Body of pancreas (tissue), 4 donors: ENCODE data around the gene ANXA6.

Source experiments
- POLR2A ChIP-seq, 3 donors: fragments of 450-650 bp; IDR thresholded peaks; one replicate each; pipeline ENCODE4 v1.6.1; 2016; ENCODE audit warnings: antibody characterized with exemption in 3 of 3, mild to moderate bottlenecking in 2 of 3
- TF ChIP-seq, protein P1 (sequence below), 7 experiments: fragments of 450-650 bp in 4 of 7; fragments of 200-600 bp in 3 of 7; sonication (generic) in 3 of 7; IDR thresholded peaks; one replicate each; pipeline ENCODE4 v1.5.1; 2016 to 2019; ENCODE audit warnings: antibody characterized with exemption in 7 of 7

DNA sequence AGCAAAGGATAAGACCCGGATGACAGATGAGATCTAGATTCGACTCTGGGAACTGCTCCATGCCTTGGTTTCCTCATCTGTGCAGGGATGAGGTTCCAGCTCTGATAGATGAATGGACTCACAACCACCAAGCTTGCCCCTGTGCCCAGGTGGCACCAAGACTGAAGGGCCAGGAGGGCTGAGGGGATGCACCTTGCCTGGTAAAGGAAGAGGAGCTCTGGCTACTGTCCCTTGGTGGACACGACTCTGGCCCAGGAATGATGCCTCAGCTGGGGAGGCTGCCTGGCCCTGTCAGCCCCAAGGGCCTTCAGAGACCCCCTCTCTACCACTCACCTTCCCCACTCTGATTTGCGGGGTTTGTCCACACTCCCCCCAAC lies 24.9 kb upstream of the ANXA6 start:
- TF ChIP-seq POLR2A (IDR thresholded peaks at IDR 0.05): no peak
- TF ChIP-seq, protein P1, sequence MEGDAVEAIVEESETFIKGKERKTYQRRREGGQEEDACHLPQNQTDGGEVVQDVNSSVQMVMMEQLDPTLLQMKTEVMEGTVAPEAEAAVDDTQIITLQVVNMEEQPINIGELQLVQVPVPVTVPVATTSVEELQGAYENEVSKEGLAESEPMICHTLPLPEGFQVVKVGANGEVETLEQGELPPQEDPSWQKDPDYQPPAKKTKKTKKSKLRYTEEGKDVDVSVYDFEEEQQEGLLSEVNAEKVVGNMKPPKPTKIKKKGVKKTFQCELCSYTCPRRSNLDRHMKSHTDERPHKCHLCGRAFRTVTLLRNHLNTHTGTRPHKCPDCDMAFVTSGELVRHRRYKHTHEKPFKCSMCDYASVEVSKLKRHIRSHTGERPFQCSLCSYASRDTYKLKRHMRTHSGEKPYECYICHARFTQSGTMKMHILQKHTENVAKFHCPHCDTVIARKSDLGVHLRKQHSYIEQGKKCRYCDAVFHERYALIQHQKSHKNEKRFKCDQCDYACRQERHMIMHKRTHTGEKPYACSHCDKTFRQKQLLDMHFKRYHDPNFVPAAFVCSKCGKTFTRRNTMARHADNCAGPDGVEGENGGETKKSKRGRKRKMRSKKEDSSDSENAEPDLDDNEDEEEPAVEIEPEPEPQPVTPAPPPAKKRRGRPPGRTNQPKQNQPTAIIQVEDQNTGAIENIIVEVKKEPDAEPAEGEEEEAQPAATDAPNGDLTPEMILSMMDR (IDR thresholded peaks at IDR 0.05): no peak
